CD4-positive, alpha-beta T cell (primary cell): ENCODE measurements around the gene CCDC137. TPM values are rescaled to one million over a fixed set of nuclear protein-coding genes. Genes with fewer than 3 reads are reported as not detected.

Experiments
- ATAC-seq: fragments of 200-7000 bp; cut with Tn5 transposase; one replicate; pipeline ENCODE4 v1.10.0; 2022; ENCODE audit warnings: mild to moderate bottlenecking; ENCODE audit not compliant: poor library complexity
- CTCF ChIA-PET: fragments of 350-600 bp; sonication (Branson Sonifier 250); formaldehyde crosslinking; loops from one replicate; lab custom pipeline; 2021; ENCODE audit warnings: antibody characterized with exemption, inconsistent platforms; lab: Charles Lee
- POLR2A ChIA-PET: fragments of 350-600 bp; sonication (Branson Sonifier 250); formaldehyde crosslinking; loops from one replicate; lab custom pipeline; 2021; ENCODE audit warnings: antibody characterized with exemption, inconsistent platforms; lab: Charles Lee
- DNase-seq, 14 experiments: peaks; one replicate each; pipeline ENCODE4 v3.0.0-alpha.2; 2013 to 2020; ENCODE audit warnings: mixed read lengths in 2 of 14
- H3K27ac ChIP-seq, 2 donors: one replicate each; pipeline versions ENCODE4 v1.5.1 to v1.7.0; 2013; ENCODE audit warnings: low read length in 2 of 2, low read depth in 1 of 2, mild to moderate bottlenecking in 1 of 2
- H3K27me3 ChIP-seq, 2 experiments: 1 replicate in 1 of 2; 2 replicates in 1 of 2; pipeline versions ENCODE4 v1.6.1 to v1.7.0; 2013; ENCODE audit warnings: low read length in 2 of 2, control low read depth in 1 of 2, mild to moderate bottlenecking in 1 of 2, moderate library complexity in 1 of 2; ENCODE audit not compliant: insufficient read depth in 2 of 2, control insufficient read depth in 1 of 2
- H3K36me3 ChIP-seq: one replicate; pipeline ENCODE4 v1.6.1; 2013; ENCODE audit warnings: low read length, control low read depth; ENCODE audit not compliant: insufficient read depth
- H3K4me1 ChIP-seq: one replicate; pipeline ENCODE4 v1.6.1; 2013; ENCODE audit warnings: low read length, control low read depth; ENCODE audit not compliant: insufficient read depth
- H3K4me3 ChIP-seq: one replicate; pipeline ENCODE4 v1.5.1; 2013; ENCODE audit warnings: mild to moderate bottlenecking, low read length, moderate library complexity
- H3K9me3 ChIP-seq, 2 experiments: 1 replicate in 1 of 2; 2 replicates in 1 of 2; pipeline versions ENCODE4 v1.6.1 to v1.7.0; 2013; ENCODE audit warnings: low read length in 2 of 2, mild to moderate bottlenecking in 2 of 2, control low read depth in 1 of 2, moderate library complexity in 1 of 2; ENCODE audit not compliant: control insufficient read depth in 1 of 2, insufficient read depth in 1 of 2
- H3K27ac Mint-ChIP-seq: one replicate; pipeline ENCODE4 v1.8.0; 2020; ENCODE audit warnings: mixed read lengths
- H3K27me3 Mint-ChIP-seq: one replicate; pipeline ENCODE4 v1.8.0; 2021; ENCODE audit warnings: mixed read lengths
- H3K36me3 Mint-ChIP-seq: one replicate; pipeline ENCODE4 v1.8.0; 2021; ENCODE audit warnings: low read depth, mixed read lengths
- H3K4me1 Mint-ChIP-seq: one replicate; pipeline ENCODE4 v1.8.0; 2021; ENCODE audit warnings: low read depth, mixed read lengths
- H3K4me3 Mint-ChIP-seq: one replicate; pipeline ENCODE4 v1.8.0; 2020; ENCODE audit warnings: mild to moderate bottlenecking, mixed read lengths
- H3K9me3 Mint-ChIP-seq: one replicate; pipeline ENCODE4 v1.8.0; 2020; ENCODE audit warnings: mixed read lengths
- CTCF ChIP-seq: fragments of 200-600 bp; IDR thresholded peaks from one replicate; pipeline ENCODE4 v1.8.0; 2022; ENCODE audit warnings: antibody characterized with exemption, mild to moderate bottlenecking
- intact Hi-C, 2 experiments: fragments of 100-400 bp; cut with DNase I in 1 of 2; cut with micrococcal nuclease in 1 of 2; formaldehyde crosslinking; loops; one replicate each; pipeline versions ENCODE4 v1.15.1 to v1.9.0; 2023 to 2025; cut with DNase I, micrococcal nuclease
- total RNA-seq, 174 experiments: library from RNA in 2 of 174; stranded (reverse) in 2 of 174; gene quantifications; one replicate each; pipeline ENCODE4 v1.2.3 and lab custom pipeline; 2021 to 2026

The CCDC137 gene
- total RNA-seq, 2 experiments from 2014 or later: 20.8 to 21.7 TPM

GRCh38 chr17:81694810-81695209 lies 28.3 kb downstream of the CCDC137 start:
- Mint-ChIP-seq H3K9me3 (no peaks in the 10 kb centered on the region), H3K36me3 (peaks cover 49% of the 10 kb centered on the region), H3K27me3 (no peaks in the 10 kb centered on the region), H3K27ac (no peak overlapping the region), H3K4me3 (no peak overlapping the region), H3K4me1 (no peaks in the 10 kb centered on the region)
- peaks cover 93% of the 10 kb centered on the region for H3K36me3 ChIP-seq
- H3K27ac ChIP-seq: no peak overlapping the region
- intact Hi-C loops: no loop called here
- ChIA-PET CTCF (no interaction called here), POLR2A (interaction anchor here (0.6 to 1.5 kb wide), 3 partner anchors 10 to 67 kb away, joined by 3 to 4 read pairs (median 3); partner anchors contain the start of genes ARL16 and HGS)
- H3K27me3 ChIP-seq: no peaks in the 10 kb centered on the region
- H3K4me3 ChIP-seq: no peak overlapping the region
- H3K9me3 ChIP-seq: no peaks in the 10 kb centered on the region
- DNase-seq (no peak), ATAC-seq (no peak)
- TF ChIP-seq CTCF: no peak
- H3K4me1 ChIP-seq: no peaks in the 10 kb centered on the region

- Histone ChIP-seq H3K36me3 (peaks cover 89% of the 10 kb centered on the region), H3K4me3 (no peak overlapping the region), H3K4me1 (no peaks in the 10 kb centered on the region), H3K27me3 (no peaks in the 10 kb centered on the region), H3K27ac (no peak overlapping the region), H3K9me3 (no peaks in the 10 kb centered on the region)
- intact Hi-C loops: no loop called here
- ATAC-seq (no peak), DNase-seq (no peak)
- CTCF ChIA-PET: no interaction called here
- Mint-ChIP-seq H3K9me3 (no peaks in the 10 kb centered on the region), H3K36me3 (peaks cover 45% of the 10 kb centered on the region), H3K27me3 (no peaks in the 10 kb centered on the region), H3K4me3 (no peak overlapping the region), H3K27ac (no peak overlapping the region), H3K4me1 (no peaks in the 10 kb centered on the region)
- POLR2A ChIA-PET: interaction anchor here (0.6 to 1.5 kb wide), 4 partner anchors 9 to 67 kb away, joined by 3 to 4 read pairs (median 3); partner anchors contain the start of genes ARL16 and HGS
- TF ChIP-seq CTCF: no peak
These were observed 28.7 kb downstream of the CCDC137 start for GRCh38 chr17:81695211-81695610.

- Mint-ChIP-seq H3K4me3 (no peak overlapping the region), H3K4me1 (peaks cover under 1% of the 10 kb centered on the region), H3K27me3 (no peaks in the 10 kb centered on the region), H3K27ac (no peak overlapping the region), H3K9me3 (no peaks in the 10 kb centered on the region), H3K36me3 (peaks cover 45% of the 10 kb centered on the region)
- H3K4me3 ChIP-seq: no peak overlapping the region
- ATAC-seq: no peak
- peaks cover 3% of the 10 kb centered on the region for H3K4me1 ChIP-seq
- no peaks in the 10 kb centered on the region for H3K27me3 ChIP-seq
- H3K36me3 ChIP-seq: peaks cover 86% of the 10 kb centered on the region
- ChIA-PET CTCF (no interaction called here), POLR2A (interaction anchor here (1.0 to 1.5 kb wide), 2 partner anchors 10 to 12 kb away, joined by 3 to 4 read pairs; partner anchors contain the start of genes ARL16 and HGS)
- no peak overlapping the region for H3K27ac ChIP-seq
- TF ChIP-seq CTCF: no peak
- no peak for DNase-seq
- intact Hi-C loops: no loop called here
- no peaks in the 10 kb centered on the region for H3K9me3 ChIP-seq
These were observed 29.3 kb downstream of the CCDC137 start for GRCh38 chr17:81695801-81696200.
